ENCODE data around the gene GALNT10. TPM values are rescaled to one million over a fixed set of nuclear protein-coding genes. Genes with fewer than 3 reads are reported as not detected.

Gene GALNT10
- polyA plus RNA-seq, 1 of the 3 experiments (the other 2 are of a cell fraction) = 56.3 TPM

- Histone ChIP-seq H3K4me2 (no peak overlapping the region), H4K20me1 (ENCODE audit: insufficient read depth) (no peaks in the 10 kb centered on the region), H3K27ac (ENCODE audit: low read depth in 2 of 2, low read length in 1 of 2) (no peak overlapping the region), H3K9me2 (no peaks in the 10 kb centered on the region), H3K4me1 (ENCODE audit: control insufficient read depth in 1 of 2, insufficient read depth in 2 of 2, low read depth in 1 of 2, low read length in 1 of 2) (peaks cover 0 to 8% of the 10 kb centered on the region in 2 experiments; a peak in 2 of 4 replicates), H3F3A (replicated peaks; ENCODE audit: insufficient read depth) (no peaks in the 10 kb centered on the region), H3K4me3 (ENCODE audit: low read depth in 2 of 2, low read length in 1 of 2) (no peak overlapping the region), H3K79me2 (ENCODE audit: insufficient read depth) (peaks cover 94% of the 10 kb centered on the region), H3K27me3 (ENCODE audit: insufficient read depth) (no peaks in the 10 kb centered on the region), H3K9ac (no peak overlapping the region), H3K9me3 (no peaks in the 10 kb centered on the region), H3K36me3 (replicated peaks in 1 of 2; ENCODE audit: control insufficient read depth in 1 of 2, insufficient read depth in 2 of 2, low read length in 1 of 2) (peaks cover 11 to 31% of the 10 kb centered on the region in 2 experiments), H2AFZ (ENCODE audit: low read depth) (no peak overlapping the region)
- ChIA-PET POLR2A (no interaction called here), CTCF (interaction anchor here (1.0 to 1.1 kb wide), 2 partner anchors 9 to 16 kb away, joined by 3 read pairs; no protein-coding TSS in a partner anchor)
- no peak for TF ChIP-seq CHD2 (IDR thresholded peaks at IDR 0.05; ENCODE audit: low read length, partially characterized antibody)
- no peak for TF ChIP-seq EP300 (IDR thresholded peaks at IDR 0.05; ENCODE audit: borderline replicate concordance in 1 of 2, low read depth in 1 of 2, low read length in 1 of 2)
- no peak for TF ChIP-seq POLR2AphosphoS5 (IDR thresholded peaks at IDR 0.05; ENCODE audit: low read depth, low read length)
- TF ChIP-seq FOXM1 (IDR thresholded peaks at IDR 0.05; ENCODE audit: low read depth) = no peak
- no peak for TF ChIP-seq GATA2 (CRISPR knock-in tag; IDR thresholded peaks at IDR 0.05)
- TF ChIP-seq, protein P1, sequence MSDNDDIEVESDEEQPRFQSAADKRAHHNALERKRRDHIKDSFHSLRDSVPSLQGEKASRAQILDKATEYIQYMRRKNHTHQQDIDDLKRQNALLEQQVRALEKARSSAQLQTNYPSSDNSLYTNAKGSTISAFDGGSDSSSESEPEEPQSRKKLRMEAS (IDR thresholded peaks at IDR 0.05; ENCODE audit: low read depth) = no peak
- TF ChIP-seq FOSL2 (IDR thresholded peaks at IDR 0.05; ENCODE audit: borderline replicate concordance, low read depth) = no peak
- TF ChIP-seq NFIC (IDR thresholded peaks at IDR 0.05; ENCODE audit: borderline replicate concordance) = no peak
- TF ChIP-seq, protein P2, sequence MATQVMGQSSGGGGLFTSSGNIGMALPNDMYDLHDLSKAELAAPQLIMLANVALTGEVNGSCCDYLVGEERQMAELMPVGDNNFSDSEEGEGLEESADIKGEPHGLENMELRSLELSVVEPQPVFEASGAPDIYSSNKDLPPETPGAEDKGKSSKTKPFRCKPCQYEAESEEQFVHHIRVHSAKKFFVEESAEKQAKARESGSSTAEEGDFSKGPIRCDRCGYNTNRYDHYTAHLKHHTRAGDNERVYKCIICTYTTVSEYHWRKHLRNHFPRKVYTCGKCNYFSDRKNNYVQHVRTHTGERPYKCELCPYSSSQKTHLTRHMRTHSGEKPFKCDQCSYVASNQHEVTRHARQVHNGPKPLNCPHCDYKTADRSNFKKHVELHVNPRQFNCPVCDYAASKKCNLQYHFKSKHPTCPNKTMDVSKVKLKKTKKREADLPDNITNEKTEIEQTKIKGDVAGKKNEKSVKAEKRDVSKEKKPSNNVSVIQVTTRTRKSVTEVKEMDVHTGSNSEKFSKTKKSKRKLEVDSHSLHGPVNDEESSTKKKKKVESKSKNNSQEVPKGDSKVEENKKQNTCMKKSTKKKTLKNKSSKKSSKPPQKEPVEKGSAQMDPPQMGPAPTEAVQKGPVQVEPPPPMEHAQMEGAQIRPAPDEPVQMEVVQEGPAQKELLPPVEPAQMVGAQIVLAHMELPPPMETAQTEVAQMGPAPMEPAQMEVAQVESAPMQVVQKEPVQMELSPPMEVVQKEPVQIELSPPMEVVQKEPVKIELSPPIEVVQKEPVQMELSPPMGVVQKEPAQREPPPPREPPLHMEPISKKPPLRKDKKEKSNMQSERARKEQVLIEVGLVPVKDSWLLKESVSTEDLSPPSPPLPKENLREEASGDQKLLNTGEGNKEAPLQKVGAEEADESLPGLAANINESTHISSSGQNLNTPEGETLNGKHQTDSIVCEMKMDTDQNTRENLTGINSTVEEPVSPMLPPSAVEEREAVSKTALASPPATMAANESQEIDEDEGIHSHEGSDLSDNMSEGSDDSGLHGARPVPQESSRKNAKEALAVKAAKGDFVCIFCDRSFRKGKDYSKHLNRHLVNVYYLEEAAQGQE (IDR thresholded peaks at IDR 0.05; ENCODE audit: low read depth, low read length) = no peak
- TF ChIP-seq ZBTB33 (IDR thresholded peaks at IDR 0.05; ENCODE audit: borderline replicate concordance, low read depth) = no peak
- TF ChIP-seq, protein P3, sequence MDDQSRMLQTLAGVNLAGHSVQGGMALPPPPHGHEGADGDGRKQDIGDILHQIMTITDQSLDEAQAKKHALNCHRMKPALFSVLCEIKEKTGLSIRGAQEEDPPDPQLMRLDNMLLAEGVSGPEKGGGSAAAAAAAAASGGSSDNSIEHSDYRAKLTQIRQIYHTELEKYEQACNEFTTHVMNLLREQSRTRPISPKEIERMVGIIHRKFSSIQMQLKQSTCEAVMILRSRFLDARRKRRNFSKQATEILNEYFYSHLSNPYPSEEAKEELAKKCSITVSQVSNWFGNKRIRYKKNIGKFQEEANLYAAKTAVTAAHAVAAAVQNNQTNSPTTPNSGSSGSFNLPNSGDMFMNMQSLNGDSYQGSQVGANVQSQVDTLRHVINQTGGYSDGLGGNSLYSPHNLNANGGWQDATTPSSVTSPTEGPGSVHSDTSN (IDR thresholded peaks at IDR 0.05) = no peak
- TF ChIP-seq MEF2A (IDR thresholded peaks at IDR 0.05; ENCODE audit: borderline replicate concordance, low read depth) = no peak
- no peak for TF ChIP-seq YY1 (IDR thresholded peaks at IDR 0.05; ENCODE audit: low read depth)
- no peak for TF ChIP-seq MXI1 (IDR thresholded peaks at IDR 0.05; ENCODE audit: low read depth, low read length)
- TF ChIP-seq RCOR1 (IDR thresholded peaks at IDR 0.05; ENCODE audit: low read length) = no peak
- no peak for TF ChIP-seq NRF1 (IDR thresholded peaks at IDR 0.05; ENCODE audit: low read depth, low read length)
- no peak for TF ChIP-seq RXRA (IDR thresholded peaks at IDR 0.05; ENCODE audit: borderline replicate concordance, low read depth)
- TF ChIP-seq TAF1 (IDR thresholded peaks at IDR 0.05; ENCODE audit: borderline replicate concordance, low read depth, low read length) = no peak
- DNase-seq = no peak
- 96% methylated on average over 1 of the region's 1 CpG for WGBS (ENCODE audit: low lambda C conversion rate)
These were observed 128.2 kb downstream of the GALNT10 start for GRCh38 chr5:154318691-154319090.
